Hippocampal formation (tissue), 2 donors: Measurements from ENCODE around the gene FRMD1.

Experiments used
- DNase-seq, 2 donors: peaks; one replicate each; lab custom pipeline; 2025; lab: John Stamatoyannopoulos, UW

Gene FRMD1

GRCh38 chr6:168026925-168027324 lies 52.1 kb downstream of the FRMD1 start:
- DNase-seq: no peak

GRCh38 chr6:168025831-168026710 lies 52.9 kb downstream of the FRMD1 start:
- DNase-seq: no peak

- no peak for DNase-seq
These were observed 54.0 kb downstream of the FRMD1 start for GRCh38 chr6:168024951-168025510.

GRCh38 chr6:168022488-168023321 lies 56.3 kb downstream of the FRMD1 start:
- no peak for DNase-seq

GRCh38 chr6:168021581-168021980 lies 57.4 kb downstream of the FRMD1 start:
- DNase-seq: no peak

GRCh38 chr6:168020242-168020641 lies 58.8 kb downstream of the FRMD1 start:
- no peak for DNase-seq

GRCh38 chr6:168018664-168019063 lies 60.3 kb downstream of the FRMD1 start:
- DNase-seq: no peak

- no peak for DNase-seq
These were observed 61.4 kb downstream of the FRMD1 start for GRCh38 chr6:168017629-168018028.

- DNase-seq: no peak
These were observed 62.1 kb downstream of the FRMD1 start for GRCh38 chr6:168016721-168017525.

GRCh38 chr6:168016176-168016620 lies 62.8 kb downstream of the FRMD1 start:
- DNase-seq: no peak

GRCh38 chr6:168015482-168016175 lies 63.4 kb downstream of the FRMD1 start:
- no peak for DNase-seq

- DNase-seq: no peak
These were observed 64.0 kb downstream of the FRMD1 start for GRCh38 chr6:168015009-168015408.

GRCh38 chr6:168014428-168014827 lies 64.6 kb downstream of the FRMD1 start:
- no peak for DNase-seq

- no peak for DNase-seq
These were observed 65.6 kb downstream of the FRMD1 start for GRCh38 chr6:168013250-168013915.

GRCh38 chr6:168012431-168013249 lies 66.4 kb downstream of the FRMD1 start:
- DNase-seq: no peak

GRCh38 chr6:168011291-168011690 lies 67.7 kb downstream of the FRMD1 start:
- no peak for DNase-seq

- no peak for DNase-seq
These were observed 69.7 kb downstream of the FRMD1 start for GRCh38 chr6:168009331-168009730.

- DNase-seq: no peak
These were observed 71.2 kb downstream of the FRMD1 start for GRCh38 chr6:168007592-168008338.

- no peak for DNase-seq
These were observed 73.2 kb downstream of the FRMD1 start for GRCh38 chr6:168005796-168006195.
